ENCODE results near the gene OR56A3.

Gene OR56A3

DNA sequence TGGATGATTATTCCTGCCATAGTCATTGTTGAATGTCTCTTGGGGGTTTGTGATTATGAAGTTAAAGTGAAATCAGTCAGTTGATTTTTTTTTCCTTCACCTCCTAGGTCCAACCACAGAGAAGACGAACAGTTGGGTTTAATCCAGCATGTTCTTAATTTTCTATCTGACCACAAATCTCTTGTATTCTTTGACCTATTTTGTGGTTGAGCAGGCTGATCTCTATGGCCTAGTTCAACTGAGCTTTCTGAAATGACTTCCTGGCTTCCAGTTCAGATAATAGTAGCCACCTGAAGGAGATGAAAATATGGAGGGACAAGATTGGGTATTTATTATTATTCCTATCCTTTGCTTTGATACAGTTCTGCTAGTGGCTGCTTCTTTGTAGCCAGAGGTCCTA, 31.5 kb downstream of the OR56A3 start:
- DNase-seq (ENCODE audit: low spot score) = no peak

DNA sequence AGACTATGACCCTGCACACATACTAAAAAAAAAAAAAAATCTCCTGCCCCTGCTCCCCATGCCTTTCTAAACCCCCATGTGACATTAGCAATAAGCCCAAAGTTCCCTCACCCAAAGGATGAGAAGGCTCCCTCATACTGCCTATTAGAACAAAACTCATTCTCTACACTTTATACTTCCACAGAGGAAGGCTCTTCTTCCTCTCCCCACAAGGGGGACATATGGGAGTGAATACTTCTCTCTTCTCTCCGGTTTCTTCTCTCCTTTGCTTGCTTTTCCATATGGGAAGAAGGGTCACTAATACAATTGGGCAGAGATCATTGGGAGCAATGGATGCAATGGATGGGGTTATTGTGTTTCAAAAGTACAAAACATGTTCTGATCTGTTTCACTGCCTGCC, 41.4 kb downstream of the OR56A3 start:
- DNase-seq (ENCODE audit: low spot score) = no peak

DNA sequence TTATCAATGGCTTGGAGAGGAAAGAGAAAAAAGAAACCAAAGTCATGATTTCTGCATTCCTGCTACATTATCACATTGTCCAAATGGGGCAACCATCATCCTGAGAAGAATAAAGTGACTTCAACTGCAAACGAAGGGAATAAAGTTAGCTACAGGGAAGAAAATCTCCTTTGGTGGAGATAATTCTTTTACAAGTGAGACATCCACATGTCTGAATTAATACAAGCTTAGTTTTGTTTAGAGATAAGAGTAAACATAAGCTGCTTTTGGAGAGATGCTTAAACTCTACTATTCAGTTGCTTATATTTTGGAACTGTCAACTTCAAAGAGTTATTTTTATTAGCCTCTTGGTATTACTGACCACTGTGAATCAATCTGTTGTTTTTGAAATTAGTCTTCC, 44.8 kb downstream of the OR56A3 start, which contains the start of gene OR52L1:
OR52L1 (minus strand) TSS at position 101 of the 400 bp plus-strand sequence; CDS start at position 46, 55 bp downstream.
- DNase-seq (ENCODE audit: low spot score) = no peak

DNA sequence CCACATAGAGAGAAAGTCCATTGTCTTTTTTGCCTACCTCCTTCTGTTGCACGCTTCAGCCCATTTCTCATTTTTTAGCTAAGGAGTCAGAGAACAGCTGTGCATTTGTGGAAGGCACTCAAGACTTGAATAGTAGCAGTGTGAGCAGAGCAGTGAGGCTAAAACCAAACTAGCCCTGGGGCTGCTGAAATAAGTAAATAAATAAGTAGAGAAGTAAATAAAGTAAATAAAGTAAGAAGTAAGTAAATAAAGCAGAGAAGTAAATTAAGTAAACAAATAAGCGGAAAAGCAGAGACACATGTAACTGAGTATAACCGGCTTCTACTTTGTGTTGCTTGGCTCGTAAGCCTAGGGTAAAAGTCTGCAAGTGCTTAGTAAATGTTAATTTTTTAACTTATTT, 47.2 kb downstream of the OR56A3 start:
- DNase-seq (ENCODE audit: low spot score) = no peak

DNA sequence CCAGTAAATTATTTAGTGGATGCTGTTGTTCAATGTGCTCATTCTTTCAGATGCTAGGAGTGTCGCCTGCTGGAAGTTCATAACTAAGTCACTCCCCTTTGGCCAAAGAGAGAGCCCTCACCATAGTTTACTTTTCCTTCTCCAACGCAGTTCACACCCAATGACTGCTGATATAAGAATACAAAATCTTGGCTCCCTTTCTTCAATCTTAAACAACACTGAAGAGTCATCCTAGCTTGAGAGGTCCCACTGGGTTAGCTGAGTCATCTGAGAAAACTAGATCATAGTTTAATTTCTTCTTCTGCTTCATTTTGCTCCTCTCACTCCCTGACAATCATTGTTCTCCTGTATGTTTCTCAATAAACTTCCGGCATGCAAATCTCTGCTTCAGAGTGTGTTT, 50.1 kb downstream of the OR56A3 start:
- DNase-seq (ENCODE audit: low spot score) = no peak

DNA sequence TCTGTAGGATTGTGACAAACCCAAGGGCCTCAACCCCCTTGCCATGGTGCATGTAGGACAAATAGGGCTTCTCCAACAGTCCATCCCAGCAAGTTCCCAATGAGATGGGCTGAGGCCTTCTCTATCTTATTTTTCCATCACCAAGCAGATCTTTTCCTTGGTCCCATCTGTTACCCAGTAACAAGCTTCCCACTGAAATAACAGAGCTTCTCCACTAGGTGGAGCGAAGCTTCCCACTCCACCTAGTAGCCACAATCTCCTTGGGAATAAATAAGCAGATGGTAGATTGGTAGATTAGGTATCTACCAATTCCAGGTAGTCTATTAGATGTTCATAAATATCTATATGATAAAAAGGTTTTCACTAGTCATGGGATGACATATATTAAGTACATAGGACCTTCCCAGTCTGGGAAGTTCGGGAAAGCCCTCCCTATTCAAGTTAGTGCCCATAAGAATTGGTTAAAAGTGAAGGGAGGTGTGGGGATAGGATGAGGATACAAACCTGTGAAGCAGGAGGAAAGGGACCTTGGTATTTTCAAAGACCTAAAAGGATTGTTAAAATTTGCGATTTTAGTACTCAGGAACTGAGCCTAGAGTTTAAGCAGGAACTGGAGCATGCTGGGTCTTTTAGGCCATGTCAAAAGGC, 50.7 kb downstream of the OR56A3 start:
- no peak for DNase-seq (ENCODE audit: low spot score)

DNA sequence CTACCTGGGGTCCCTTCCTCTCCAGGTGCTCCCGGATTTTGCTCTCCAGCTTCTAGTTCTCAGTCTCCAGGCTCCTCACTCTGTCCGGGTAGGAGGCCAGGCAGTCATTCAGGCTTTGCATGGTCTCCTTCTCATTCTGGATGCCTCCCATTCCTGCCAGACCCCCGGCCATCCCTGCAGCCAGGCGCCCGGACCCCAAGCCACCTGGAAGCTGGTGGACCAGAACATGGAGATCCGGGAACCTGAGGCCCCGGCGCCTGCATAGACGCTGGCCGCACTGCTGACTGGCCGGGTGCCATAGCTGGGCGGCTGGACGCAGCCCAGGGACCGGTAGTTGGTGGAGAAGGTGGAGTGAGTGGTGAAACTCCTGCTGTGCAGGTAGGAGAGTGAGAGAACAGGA, 52.7 kb downstream of the OR56A3 start:
- DNase-seq (ENCODE audit: low spot score) = no peak

Data from hematopoietic multipotent progenitor cell treated with erythropoietin and hydrocortisone succinate and interleukin-3 and kit ligand, for 17 days (in vitro differentiated cells).